AG10803 (cell line): ENCODE data around the gene RHOBTB3.

Experiments
- DNase-seq: peaks from one replicate; pipeline ENCODE4 v3.0.0; 2010; ENCODE audit warnings: low read depth
- H3K4me3 ChIP-seq: 2 replicates; pipeline ENCODE4 v1.5.1; 2011; ENCODE audit warnings: mild to moderate bottlenecking, low read length, control low read depth
- CTCF ChIP-seq: conservative IDR thresholded peaks from 2 replicates; pipeline ENCODE4 v1.5.1; 2011; ENCODE audit warnings: mild to moderate bottlenecking, low read length, control low read depth, inconsistent platforms

The RHOBTB3 gene

GRCh38 chr5:95840956-95841705 is 110.0 kb downstream of the RHOBTB3 start:
- no peak overlapping the region for H3K4me3 ChIP-seq
- no peak for DNase-seq
- no peak for TF ChIP-seq CTCF

- TF ChIP-seq CTCF: no peak
- H3K4me3 ChIP-seq: no peak overlapping the region
- peak; percentile 89 for DNase-seq
Observed at GRCh38 chr5:95841914-95842812, 111.0 kb downstream of the RHOBTB3 start.

GRCh38 chr5:95842854-95843544 is 111.9 kb downstream of the RHOBTB3 start:
- H3K4me3 ChIP-seq: no peak overlapping the region
- DNase-seq: peak; percentile 43
- TF ChIP-seq CTCF: 0 out of 2 replicates have a peak, but pooled peaks have one; percentile 4

- H3K4me3 ChIP-seq: no peak overlapping the region
- DNase-seq: peak; percentile 59
- no peak for TF ChIP-seq CTCF
Observed at GRCh38 chr5:95843733-95844223, 112.6 kb downstream of the RHOBTB3 start.

GRCh38 chr5:95845391-95845790 is 114.3 kb downstream of the RHOBTB3 start:
- H3K4me3 ChIP-seq: no peak overlapping the region
- TF ChIP-seq CTCF: no peak
- no peak for DNase-seq
